SJCRH30 (cell line): Measurements from ENCODE around the gene FCHO1. TPM values are rescaled to one million over a fixed set of nuclear protein-coding genes. Genes with fewer than 3 reads are reported as not detected.
"Not testable (repeated sequence)": the region's sequence is repeated elsewhere in the genome, so short reads cannot be mapped to it uniquely, and the experiment has no call there.

Source experiments
- DNase-seq, 2 experiments: peaks; one replicate each; pipeline ENCODE4 v3.0.0-alpha.2; 2015 to 2020
- H3K27ac ChIP-seq: fragments of 250-450 bp; sonication (Bioruptor Pico); 2 replicates; pipeline ENCODE4 v1.5.1; 2020; ENCODE audit warnings: mild to moderate bottlenecking, moderate library complexity
- H3K27me3 ChIP-seq: fragments of 250-450 bp; sonication (Bioruptor Pico); 2 replicates; pipeline ENCODE4 v1.5.1; 2020; ENCODE audit warnings: mild to moderate bottlenecking, moderate library complexity
- H3K36me3 ChIP-seq: fragments of 250-450 bp; sonication (Bioruptor Pico); 2 replicates; pipeline ENCODE4 v1.5.1; 2020; ENCODE audit warnings: mild to moderate bottlenecking, moderate library complexity
- H3K4me1 ChIP-seq: fragments of 250-450 bp; sonication (Bioruptor Pico); 2 replicates; pipeline ENCODE4 v1.5.1; 2020; ENCODE audit warnings: mild to moderate bottlenecking, moderate library complexity
- H3K4me3 ChIP-seq: fragments of 250-450 bp; sonication (Bioruptor Pico); 2 replicates; pipeline ENCODE4 v1.5.1; 2020; ENCODE audit warnings: mild to moderate bottlenecking, moderate library complexity
- H3K9me3 ChIP-seq: fragments of 250-450 bp; sonication (Bioruptor Pico); replicated peaks from 2 replicates; pipeline ENCODE4 v1.5.1; 2020; ENCODE audit warnings: mild to moderate bottlenecking, moderate library complexity
- total RNA-seq: library from RNA; depleted of rRNA; stranded (reverse); fragments of >200 nt; shearing (Covaris generic); gene quantifications from 2 replicates; pipeline ENCODE4 v1.2.3, GENCODE V29; 2014

FCHO1 gene
- total RNA-seq, 1 experiment from 2014 or later: 3.0 TPM

DNA sequence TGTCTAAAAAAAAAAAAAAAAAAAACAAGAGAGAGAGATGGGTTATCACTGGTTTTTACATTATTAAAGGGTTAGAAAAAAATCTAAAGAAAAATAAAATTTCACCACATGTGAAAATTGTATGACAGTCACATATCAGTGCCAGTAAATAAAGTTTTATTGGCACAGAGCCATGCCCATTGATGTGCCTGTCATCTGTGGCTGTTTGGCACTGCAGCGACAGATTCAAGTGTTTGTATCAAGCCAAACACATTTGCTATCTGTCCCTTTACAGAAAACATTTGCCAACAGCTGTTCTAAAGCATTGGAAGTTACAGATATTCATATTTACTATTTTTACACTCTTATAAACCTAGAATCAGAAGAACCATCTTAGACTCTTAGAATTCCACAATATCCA lies 16.3 kb downstream of the FCHO1 start:
- H3K27me3 ChIP-seq: no peaks in the 10 kb centered on the region

GRCh38 chr19:17770613-17771012 lies 19.3 kb downstream of the FCHO1 start:
- Histone ChIP-seq H3K4me3 (no peak overlapping the region), H3K9me3 (no peaks in the 10 kb centered on the region), H3K27me3 (no peaks in the 10 kb centered on the region), H3K36me3 (no peaks in the 10 kb centered on the region), H3K4me1 (no peaks in the 10 kb centered on the region), H3K27ac (no peak overlapping the region)
- no peak for DNase-seq

More for the DNA sequence above, 16.3 kb downstream of the FCHO1 start:
- Histone ChIP-seq H3K9me3 (no peaks in the 10 kb centered on the region), H3K36me3 (no peaks in the 10 kb centered on the region), H3K27ac (no peak overlapping the region), H3K4me3 (no peak overlapping the region), H3K4me1 (no peaks in the 10 kb centered on the region)
- DNase-seq: no peak

DNA sequence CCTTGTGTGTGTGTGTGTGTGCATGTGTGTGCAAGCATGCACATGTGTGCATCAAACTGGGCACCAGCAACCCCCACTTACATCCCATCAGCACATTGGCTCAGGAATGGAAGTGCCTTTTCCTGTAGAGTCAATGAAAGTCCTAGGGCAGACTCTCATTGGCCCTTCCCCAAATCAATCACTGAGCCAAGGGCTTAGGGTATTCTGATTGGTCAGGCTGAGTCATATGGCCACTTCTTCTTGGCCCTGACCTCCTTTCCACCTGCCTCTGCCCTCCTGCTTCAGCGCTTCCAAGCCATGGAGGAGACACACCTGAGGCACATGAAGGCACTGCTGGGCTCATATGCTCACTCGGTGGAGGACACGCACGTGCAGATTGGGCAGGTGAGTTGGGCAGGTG lies 20.9 kb downstream of the FCHO1 start:
- Histone ChIP-seq H3K27ac (no peak overlapping the region), H3K27me3 (no peaks in the 10 kb centered on the region), H3K4me1 (no peaks in the 10 kb centered on the region), H3K36me3 (no peaks in the 10 kb centered on the region), H3K9me3 (no peaks in the 10 kb centered on the region), H3K4me3 (no peak overlapping the region)
- DNase-seq: peak; percentile 33 to 54

- Histone ChIP-seq H3K4me3 (no peak overlapping the region), H3K27me3 (no peaks in the 10 kb centered on the region), H3K27ac (no peak overlapping the region), H3K36me3 (no peaks in the 10 kb centered on the region), H3K9me3 (no peaks in the 10 kb centered on the region), H3K4me1 (no peaks in the 10 kb centered on the region)
- peak; percentile 58 to 74 for DNase-seq
These were observed 24.1 kb downstream of the FCHO1 start for GRCh38 chr19:17775245-17775927.

DNA sequence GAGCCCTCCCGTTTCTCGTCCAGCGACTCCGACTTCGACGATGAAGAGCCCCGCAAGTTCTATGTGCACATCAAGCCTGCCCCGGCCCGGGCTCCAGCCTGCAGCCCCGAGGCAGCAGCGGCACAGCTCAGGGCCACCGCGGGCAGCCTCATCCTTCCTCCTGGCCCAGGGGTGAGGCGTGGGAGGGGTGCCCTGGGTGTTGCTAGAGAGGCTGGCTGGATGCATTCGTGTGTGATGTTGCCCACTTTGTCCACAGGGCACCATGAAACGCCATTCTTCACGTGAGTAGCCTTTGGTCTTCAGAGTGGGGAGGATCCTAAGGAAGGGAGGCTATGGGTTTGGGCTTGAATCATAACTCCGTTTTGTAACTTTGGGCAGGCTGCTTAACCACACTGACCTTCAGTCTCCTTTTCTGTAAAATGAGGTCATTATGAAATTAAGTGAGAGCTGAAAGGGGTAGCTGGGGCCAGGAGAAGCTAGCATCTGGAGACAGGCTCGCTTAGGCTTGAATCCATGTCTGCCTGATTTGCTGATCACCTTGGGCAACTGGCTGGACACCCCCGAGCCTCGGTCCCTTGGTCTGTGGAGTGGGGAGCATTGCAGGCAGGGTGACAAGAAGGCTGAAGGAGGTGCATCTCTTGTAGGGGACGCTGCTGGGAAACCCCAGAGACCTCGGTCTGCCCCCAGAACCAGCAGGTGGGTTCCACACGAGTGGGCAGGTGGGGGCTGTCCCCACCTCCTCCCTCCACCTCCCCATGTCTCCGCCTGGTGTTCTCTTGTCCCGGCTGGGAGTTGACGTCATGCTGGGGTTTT lies 24.9 kb downstream of the FCHO1 start:
- Histone ChIP-seq H3K9me3 (no peaks in the 10 kb centered on the region), H3K27ac (no peak overlapping the region), H3K36me3 (no peaks in the 10 kb centered on the region), H3K27me3 (no peaks in the 10 kb centered on the region), H3K4me3 (no peak overlapping the region), H3K4me1 (no peaks in the 10 kb centered on the region)
- DNase-seq: no peak

GRCh38 chr19:17777840-17778239 lies 26.6 kb downstream of the FCHO1 start:
- not testable (repeated sequence) for DNase-seq

DNA sequence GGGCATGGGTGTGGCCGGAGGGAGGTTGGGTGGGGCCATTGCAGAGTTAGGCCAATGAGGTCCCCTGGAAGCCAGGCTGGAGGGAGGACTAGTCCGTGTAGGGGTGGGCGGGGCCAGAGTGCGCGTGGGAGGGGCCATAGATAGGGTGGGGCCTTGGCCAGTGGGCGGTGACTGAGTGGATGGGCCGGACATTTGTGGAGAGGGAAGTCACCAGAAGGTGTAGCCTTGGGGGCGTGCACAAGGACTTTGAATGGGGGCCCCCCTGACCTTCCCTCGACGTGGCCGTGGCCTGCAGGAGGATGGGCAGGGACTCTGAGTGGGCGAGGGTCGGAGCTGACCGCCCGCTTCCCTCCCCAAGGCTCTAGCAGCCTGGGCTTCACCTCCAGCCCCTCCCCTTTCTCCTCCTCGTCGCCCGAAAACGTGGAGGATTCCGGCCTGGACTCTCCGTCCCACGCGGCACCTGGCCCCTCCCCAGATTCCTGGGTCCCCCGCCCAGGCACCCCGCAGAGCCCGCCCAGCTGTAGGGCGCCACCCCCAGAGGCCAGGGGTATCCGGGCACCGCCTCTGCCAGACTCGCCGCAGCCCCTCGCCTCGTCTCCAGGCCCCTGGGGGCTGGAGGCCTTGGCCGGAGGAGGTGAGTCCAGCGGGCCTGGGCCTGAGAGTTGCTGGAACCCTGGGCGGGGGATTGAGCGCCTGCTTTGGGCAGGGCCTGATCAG lies 27.1 kb downstream of the FCHO1 start:
- Histone ChIP-seq H3K27ac (no peak overlapping the region), H3K9me3 (no peaks in the 10 kb centered on the region), H3K4me3 (peak overlapping the region; percentile 31), H3K4me1 (no peaks in the 10 kb centered on the region), H3K27me3 (no peaks in the 10 kb centered on the region), H3K36me3 (no peaks in the 10 kb centered on the region)
- peak; percentile 78 to 80 for DNase-seq

More at GRCh38 chr19:17777840-17778239, 26.6 kb downstream of the FCHO1 start:
- H3K27ac ChIP-seq, H3K9me3 ChIP-seq, H3K27me3 ChIP-seq, H3K36me3 ChIP-seq, H3K4me3 ChIP-seq, H3K4me1 ChIP-seq: not testable (repeated sequence)

- Histone ChIP-seq H3K27ac (no peak overlapping the region), H3K4me3 (peak overlapping the region; percentile 31), H3K27me3 (no peaks in the 10 kb centered on the region), H3K36me3 (no peaks in the 10 kb centered on the region), H3K9me3 (no peaks in the 10 kb centered on the region), H3K4me1 (no peaks in the 10 kb centered on the region)
- DNase-seq: peak; percentile 30 to 48
These were observed 28.0 kb downstream of the FCHO1 start for GRCh38 chr19:17778968-17779929.

- H3K27ac ChIP-seq: no peak overlapping the region
- H3K27me3 ChIP-seq: no peaks in the 10 kb centered on the region
- no peaks in the 10 kb centered on the region for H3K36me3 ChIP-seq
- H3K4me3 ChIP-seq: no peak overlapping the region
- H3K9me3 ChIP-seq: no peaks in the 10 kb centered on the region
- no peak for DNase-seq
- H3K4me1 ChIP-seq: no peaks in the 10 kb centered on the region
These were observed 29.5 kb downstream of the FCHO1 start for GRCh38 chr19:17780781-17781180.

- not testable (repeated sequence) for H3K27ac ChIP-seq, DNase-seq, H3K9me3 ChIP-seq, H3K36me3 ChIP-seq, H3K4me3 ChIP-seq, H3K27me3 ChIP-seq, H3K4me1 ChIP-seq
These were observed 32.4 kb downstream of the FCHO1 start for GRCh38 chr19:17783721-17784120.

DNA sequence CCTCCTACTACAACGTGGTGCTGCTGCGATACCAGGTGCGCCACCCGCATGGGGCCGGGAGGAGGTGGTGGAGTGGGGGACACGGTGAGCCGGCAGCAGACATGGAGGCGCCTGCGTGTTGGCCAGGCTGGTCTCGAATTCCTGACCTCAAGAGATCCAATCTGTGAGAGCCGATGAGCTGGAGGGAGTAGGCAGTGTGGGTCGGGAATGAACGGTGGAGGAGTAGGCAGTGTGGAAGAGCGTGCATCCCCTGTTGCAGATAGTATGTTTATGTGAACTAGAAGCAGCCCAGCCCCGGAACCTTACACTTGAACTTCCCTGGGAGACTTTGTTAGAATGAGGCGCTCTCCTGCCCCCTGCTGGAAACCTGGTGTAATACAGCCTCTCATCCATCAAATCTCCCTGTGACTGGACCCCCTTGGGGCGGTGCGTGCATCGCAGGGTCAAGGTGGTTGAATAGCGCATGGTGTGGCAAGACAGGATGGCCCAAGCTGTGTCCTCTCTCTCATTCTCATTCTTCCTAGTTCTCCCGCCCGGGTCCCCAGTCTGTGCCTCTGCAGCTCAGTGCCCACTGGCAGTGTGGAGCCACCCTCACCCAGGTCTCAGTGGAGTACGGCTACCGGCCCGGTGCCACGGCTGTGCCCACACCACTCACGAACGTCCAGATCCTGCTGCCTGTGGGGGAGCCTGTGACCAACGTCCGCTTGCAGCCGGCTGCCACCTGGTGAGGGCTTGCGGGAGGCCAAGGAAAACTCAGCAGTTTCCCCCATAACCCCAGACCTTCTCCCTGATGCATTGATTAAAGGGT lies 33.1 kb downstream of the FCHO1 start:
- Histone ChIP-seq H3K27ac (no peak overlapping the region), H3K4me3 (no peak overlapping the region), H3K36me3 (no peaks in the 10 kb centered on the region), H3K9me3 (no peaks in the 10 kb centered on the region), H3K4me1 (no peaks in the 10 kb centered on the region), H3K27me3 (no peaks in the 10 kb centered on the region)
- peak; percentile 74 to 91 for DNase-seq

DNA sequence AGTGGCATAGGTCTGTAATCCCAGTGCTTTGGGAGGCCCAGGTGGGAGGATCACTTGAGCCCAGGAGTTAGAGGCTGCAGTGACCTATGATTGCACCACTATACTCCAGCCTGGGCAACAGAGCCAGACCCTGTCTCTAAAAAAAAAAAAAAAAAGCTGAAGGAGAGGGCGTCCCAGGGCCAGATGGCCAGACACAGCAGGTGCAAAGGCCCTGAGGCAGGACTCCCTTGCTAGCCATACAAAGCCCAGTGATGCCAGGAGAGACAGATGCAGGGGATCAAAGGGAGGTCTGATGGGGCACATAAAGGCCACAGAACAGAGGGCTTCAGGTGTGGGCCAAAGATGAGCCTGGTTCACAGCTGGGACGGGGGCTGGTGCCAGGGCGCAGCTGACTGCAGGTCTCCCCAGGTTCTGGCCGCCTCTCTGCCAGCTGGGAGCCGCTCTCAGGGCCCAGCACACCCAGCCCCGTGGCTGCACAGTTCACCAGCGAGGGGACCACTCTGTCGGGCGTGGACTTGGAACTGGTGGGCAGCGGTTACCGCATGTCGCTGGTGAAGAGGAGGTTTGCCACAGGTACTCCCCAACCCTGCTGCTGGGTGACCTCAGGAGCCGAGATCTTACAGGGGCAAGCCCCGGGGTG lies 36.1 kb downstream of the FCHO1 start:
- Histone ChIP-seq H3K27me3 (peaks cover 16% of the 10 kb centered on the region; the same call in 1 of the 2 replicates), H3K4me3 (no peak overlapping the region), H3K36me3 (no peaks in the 10 kb centered on the region), H3K27ac (no peak overlapping the region), H3K4me1 (no peaks in the 10 kb centered on the region), H3K9me3 (no peaks in the 10 kb centered on the region)
- no peak for DNase-seq

DNA sequence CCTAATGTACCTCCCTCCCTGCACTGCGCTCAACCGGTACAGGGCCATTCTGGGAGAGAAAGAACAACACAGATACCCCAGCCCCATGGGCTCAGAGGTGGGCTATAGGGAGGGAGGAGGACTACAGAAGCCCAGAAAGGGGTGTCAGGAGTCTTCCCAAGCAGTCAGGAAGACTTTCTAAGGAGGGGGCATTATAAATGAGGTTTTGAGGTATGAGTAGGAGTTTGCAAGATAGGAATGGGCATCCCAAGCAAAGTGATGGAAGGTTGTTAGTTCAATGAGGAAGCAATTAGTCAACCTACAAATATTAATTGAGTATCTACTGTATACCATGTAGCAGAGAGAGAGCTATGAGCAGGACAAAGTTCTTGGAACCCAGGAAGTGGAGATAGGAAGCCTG lies 37.4 kb downstream of the FCHO1 start:
- Histone ChIP-seq H3K36me3 (no peaks in the 10 kb centered on the region), H3K27me3 (peaks cover 19% of the 10 kb centered on the region), H3K4me1 (no peaks in the 10 kb centered on the region), H3K9me3 (no peaks in the 10 kb centered on the region), H3K4me3 (no peak overlapping the region), H3K27ac (no peak overlapping the region)
- DNase-seq: no peak
